GOT3 (cell line): ENCODE data around the gene UNG.
"Not testable (repeated sequence)": the region's sequence is repeated elsewhere in the genome, so short reads cannot be mapped to it uniquely, and the experiment has no call there.

Experiments
- DNase-seq: peaks from one replicate; lab custom pipeline; 2025; ENCODE audit warnings: mixed read lengths; lab: John Stamatoyannopoulos, UW

UNG gene

GRCh38 chr12:109121346-109121880 lies 24.0 kb downstream of the UNG start:
- no peak for DNase-seq

- no peak for DNase-seq
These were observed 27.7 kb downstream of the UNG start for GRCh38 chr12:109124878-109125648.

GRCh38 chr12:109125791-109126190 lies 28.4 kb downstream of the UNG start:
- DNase-seq, result no peak

DNA sequence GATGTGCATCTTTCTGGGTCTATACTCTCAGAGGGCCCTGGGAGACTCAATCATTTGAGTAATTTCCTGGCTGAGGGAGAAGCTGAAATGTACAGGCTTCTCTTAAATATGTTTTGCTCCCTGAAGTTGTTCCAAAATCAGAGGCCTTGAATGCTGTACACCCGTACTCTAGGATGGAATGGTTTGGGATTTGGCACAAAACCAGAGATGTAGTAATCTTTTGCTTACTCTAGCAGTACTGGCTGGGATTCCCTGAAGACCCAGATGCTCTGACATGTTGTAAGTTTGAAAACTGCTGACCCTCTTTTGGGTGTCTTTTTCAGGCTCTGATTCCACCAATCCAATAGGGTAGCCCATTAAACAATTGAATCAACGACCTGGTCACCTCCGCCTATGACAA lies 29.4 kb downstream of the UNG start:
- no peak for DNase-seq

- no peak for DNase-seq
These were observed 30.3 kb downstream of the UNG start for GRCh38 chr12:109127533-109128242.

- no peak for DNase-seq
These were observed 33.1 kb downstream of the UNG start for GRCh38 chr12:109130297-109131153.

DNA sequence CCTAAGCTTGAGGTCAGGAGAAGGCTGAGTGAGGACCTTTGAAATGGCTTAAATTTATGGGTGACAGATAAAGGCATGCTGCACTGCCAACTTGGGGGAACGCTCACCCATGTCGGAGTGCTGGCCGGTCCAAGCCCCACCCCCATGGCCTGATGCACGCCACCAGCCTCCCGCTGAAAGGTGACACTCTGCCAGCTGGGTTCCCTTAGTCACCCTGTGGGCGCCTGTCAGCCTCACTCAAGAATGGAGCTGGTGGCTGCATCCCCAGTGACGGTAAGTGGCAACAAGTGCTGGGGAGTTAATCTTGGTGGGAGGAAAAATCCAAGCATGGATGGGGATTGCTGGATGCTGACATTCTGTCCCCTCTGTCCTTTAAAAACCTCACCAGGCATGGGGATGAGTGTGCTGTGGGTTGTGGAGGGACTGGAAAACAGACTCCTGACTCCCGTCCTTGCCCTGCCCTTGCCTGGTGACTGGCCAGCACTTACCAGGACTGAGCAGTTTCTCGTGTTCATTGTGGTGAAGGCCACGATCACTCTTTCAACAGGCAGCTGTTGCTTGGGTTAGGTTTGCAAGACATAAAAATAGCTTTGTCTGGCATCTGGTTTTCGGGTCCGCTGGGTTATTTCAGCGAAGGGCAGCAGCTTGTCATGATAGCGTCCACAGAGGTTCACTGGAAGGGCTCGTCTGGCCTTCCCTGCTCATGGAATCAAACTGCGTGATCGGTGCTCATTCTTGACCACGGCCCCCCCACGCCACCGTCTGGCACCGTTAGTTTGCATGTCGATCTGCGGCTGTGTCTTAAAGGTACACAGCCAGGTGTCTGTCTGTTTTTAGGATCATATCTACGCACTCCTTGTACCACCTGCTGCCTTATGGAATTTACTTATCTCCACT lies 34.0 kb downstream of the UNG start:
- DNase-seq, result no peak

- DNase-seq, result no peak
These were observed 37.0 kb downstream of the UNG start for GRCh38 chr12:109134186-109134917.

- DNase-seq, result no peak
These were observed 39.7 kb downstream of the UNG start for GRCh38 chr12:109137055-109137454.

DNA sequence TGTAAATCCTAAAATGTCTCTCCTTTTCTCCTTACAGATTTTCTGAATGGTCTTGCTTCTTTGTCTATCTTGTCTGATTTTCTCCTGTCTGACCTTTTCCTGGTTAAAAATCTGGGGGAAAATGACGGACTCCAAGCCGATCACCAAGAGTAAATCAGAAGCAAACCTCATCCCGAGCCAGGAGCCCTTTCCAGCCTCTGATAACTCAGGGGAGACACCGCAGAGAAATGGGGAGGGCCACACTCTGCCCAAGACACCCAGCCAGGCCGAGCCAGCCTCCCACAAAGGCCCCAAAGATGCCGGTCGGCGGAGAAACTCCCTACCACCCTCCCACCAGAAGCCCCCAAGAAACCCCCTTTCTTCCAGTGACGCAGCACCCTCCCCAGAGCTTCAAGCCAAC lies 42.0 kb downstream of the UNG start:
- no peak for DNase-seq

- no peak for DNase-seq
These were observed 42.4 kb downstream of the UNG start for GRCh38 chr12:109139791-109140190.

DNA sequence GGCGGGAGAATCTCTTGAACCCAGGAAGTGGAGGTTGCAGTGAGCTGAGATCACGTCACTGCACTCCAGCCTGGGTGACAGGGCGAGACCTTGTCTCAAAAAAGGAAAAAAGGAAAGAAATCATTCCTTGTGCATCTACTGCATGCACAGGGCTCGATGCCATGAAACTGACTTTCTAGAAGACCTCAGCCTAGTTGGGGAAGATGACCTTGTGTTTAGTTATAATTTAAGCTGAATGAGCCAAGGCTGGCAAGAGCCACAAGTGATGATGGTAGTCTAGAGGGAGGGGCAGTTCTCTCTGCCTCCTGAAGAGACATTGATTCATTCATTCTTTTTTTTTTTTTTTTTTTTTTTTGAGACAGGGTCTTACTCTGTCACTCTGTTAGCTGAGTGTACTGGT lies 43.2 kb downstream of the UNG start:
- no peak for DNase-seq

GRCh38 chr12:109144224-109144623 lies 46.8 kb downstream of the UNG start:
- no peak for DNase-seq

- DNase-seq, result not testable (repeated sequence)
These were observed 49.7 kb downstream of the UNG start for GRCh38 chr12:109147126-109147525.

DNA sequence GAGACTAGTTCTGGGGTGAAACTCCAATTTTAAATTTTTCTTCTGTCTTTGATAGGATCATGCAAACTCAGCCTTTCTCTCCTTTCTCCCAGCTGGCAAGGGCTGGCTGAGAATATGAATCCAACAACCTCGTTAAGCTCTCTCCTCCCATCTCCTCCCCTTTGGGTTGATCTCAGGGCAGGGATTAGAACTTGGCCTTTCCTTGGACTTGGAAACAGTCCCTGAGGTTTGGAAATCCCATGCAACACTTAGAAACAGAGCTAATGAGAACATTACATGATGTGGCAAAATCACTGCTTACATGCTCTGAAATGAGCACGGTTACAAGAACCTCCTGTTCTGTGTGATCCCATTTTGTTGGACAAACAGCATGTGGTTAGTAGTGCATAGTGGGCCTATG lies 50.6 kb downstream of the UNG start:
- no peak for DNase-seq

GRCh38 chr12:109150124-109150640 lies 52.8 kb downstream of the UNG start:
- DNase-seq, result no peak

DNA sequence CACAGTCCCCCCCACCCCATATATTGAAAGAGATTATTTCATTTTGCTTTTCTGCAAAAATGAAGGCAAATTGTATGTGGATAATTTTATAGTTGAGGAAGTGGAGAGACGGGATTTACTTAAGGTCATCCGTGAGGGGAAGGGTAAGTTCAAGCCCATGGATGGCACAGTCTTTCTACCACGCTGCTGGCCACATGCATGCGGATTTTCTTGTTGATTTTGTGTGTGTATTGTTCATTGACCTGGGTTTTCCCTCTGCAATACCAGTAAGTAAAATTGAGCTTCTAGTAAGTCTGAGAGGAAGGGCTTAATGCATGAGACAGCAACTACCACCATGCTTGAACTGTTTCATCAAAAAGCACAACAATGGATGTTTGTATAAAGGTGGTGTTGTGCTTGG lies 54.1 kb downstream of the UNG start:
- DNase-seq, result no peak

GRCh38 chr12:109153821-109154441 lies 56.5 kb downstream of the UNG start:
- DNase-seq, result no peak

GRCh38 chr12:109154451-109155438 lies 57.3 kb downstream of the UNG start:
- DNase-seq, result peak; percentile 26
